ENCODE results near the gene POMGNT2. TPM values are rescaled to one million over a fixed set of nuclear protein-coding genes. Genes with fewer than 3 reads are reported as not detected.

POMGNT2 gene
- total and polyA plus RNA-seq, 10 of the 15 experiments (the other 5 are each of a cell fraction or from before 2014, with no cell fraction given): 0.02 to 1.7 (median 0.17) TPM; not detected in 1

- no peak for DNase-seq (ENCODE audit: low read depth, low spot score)
- Histone ChIP-seq H3K79me2 (ENCODE audit: control insufficient read depth, insufficient read depth, low read length) (no peaks in the 10 kb centered on the region), H3K4me3 (no peak overlapping the region), H4K20me1 (ENCODE audit: control insufficient read depth, insufficient read depth) (no peaks in the 10 kb centered on the region), H3K27me3 (replicated peaks in 1 of 2; ENCODE audit: control insufficient read depth in 2 of 2, insufficient read depth in 2 of 2, low read length in 1 of 2) (peaks cover 0 to 1% of the 10 kb centered on the region in 2 experiments; a peak in 3 of 4 replicates), H3K36me3 (ENCODE audit: control insufficient read depth in 2 of 2, insufficient read depth in 2 of 2, low read length in 1 of 2) (no peaks in the 10 kb centered on the region), H3K4me2 (ENCODE audit: control insufficient read depth, insufficient read depth) (no peak overlapping the region), H3K9ac (ENCODE audit: control insufficient read depth, insufficient read depth, low read length) (no peak overlapping the region), H2AFZ (ENCODE audit: control insufficient read depth, low read depth, low read length) (no peak overlapping the region), H3K4me1 (ENCODE audit: control insufficient read depth, insufficient read depth, low read length) (no peaks in the 10 kb centered on the region), H3K27ac (ENCODE audit: control insufficient read depth, insufficient read depth) (no peak overlapping the region), H3K9me3 (replicated peaks; ENCODE audit: control insufficient read depth, insufficient read depth, low read length) (no peaks in the 10 kb centered on the region)
- intact Hi-C loops (cut with micrococcal nuclease; ENCODE audit: unreplicated experiment) (no loop called here), in situ Hi-C loops (cut with MboI) (no loop called here)
- no peak for ATAC-seq
- POLR2A ChIA-PET: no interaction called here
- CTCF ChIA-PET: interaction anchor here (1.3 to 2.4 kb wide), 3 partner anchors 38 to 71 kb away, joined by 3 to 9 read pairs (median 6); no protein-coding TSS in a partner anchor
- RAD21 ChIA-PET (ENCODE audit: unreplicated experiment): interaction anchor here (1.9 to 2.6 kb wide), 2 partner anchors 9 to 72 kb away, joined by 6 to 7 read pairs; no protein-coding TSS in a partner anchor
- BruUV-seq (replicated peaks): no TSS peak
- no peak for TF ChIP-seq USF1 (IDR thresholded peaks at IDR 0.05; ENCODE audit: borderline replicate concordance, extremely low read length, insufficient read depth, low read depth, low read length)
- no peak for TF ChIP-seq HDAC2 (IDR thresholded peaks at IDR 0.05)
- TF ChIP-seq ESRRA (IDR thresholded peaks at IDR 0.05; ENCODE audit: low read length): no peak
- TF ChIP-seq SMARCA5 (IDR thresholded peaks at IDR 0.05): no peak
- TF ChIP-seq PAX5 (IDR thresholded peaks at IDR 0.05; ENCODE audit: borderline replicate concordance, low read depth, low read length): no peak
- no peak for TF ChIP-seq IRF5 (IDR thresholded peaks at IDR 0.05; ENCODE audit: borderline replicate concordance)
- TF ChIP-seq CREB1 (IDR thresholded peaks at IDR 0.05; ENCODE audit: low read depth): no peak
- TF ChIP-seq JUND (IDR thresholded peaks at IDR 0.05; ENCODE audit: low read depth, low read length): no peak
- TF ChIP-seq BMI1 (IDR thresholded peaks at IDR 0.05; ENCODE audit: borderline replicate concordance): no peak
- TF ChIP-seq YBX1 (IDR thresholded peaks at IDR 0.05): no peak
- no peak for TF ChIP-seq ATF7 (IDR thresholded peaks at IDR 0.05; ENCODE audit: low read depth)
- TF ChIP-seq MXI1 (IDR thresholded peaks at IDR 0.05; ENCODE audit: low read depth, low read length): no peak
- TF ChIP-seq KDM1A (IDR thresholded peaks at IDR 0.05; ENCODE audit: borderline replicate concordance): no peak
- WGBS (ENCODE audit: insufficient coverage, insufficient replicate concordance, low lambda C conversion rate, missing lambda C conversion rate): 46% methylated on average over 23 of the region's 23 CpGs
- no peak for FAIRE-seq
- SMC1A ChIA-PET (ENCODE audit: uncharacterized antibody, unreplicated experiment): interaction anchor here (1.6 kb wide), 1 partner anchor 71 kb away, joined by 3 read pairs; no protein-coding TSS in a partner anchor
Measured at GRCh38 chr3:43032646-43033628, 72.9 kb downstream of the POMGNT2 start.
